ENCODE data around the gene WDR6. TPM values are rescaled to one million over a fixed set of nuclear protein-coding genes. Genes with fewer than 3 reads are reported as not detected.

Gene WDR6
- total RNA-seq, 1 experiment from 2014 or later = 174 TPM

GRCh38 chr3:49021813-49022687 lies 14.9 kb downstream of the WDR6 start, which contains the start of gene NDUFAF3 (continued):
- TF ChIP-seq CTCF (IDR thresholded peaks at IDR 0.05 in 2 of 3, conservative IDR thresholded peaks at IDR 0.05 in 1 of 3; ENCODE audit: borderline replicate concordance in 1 of 3, insufficient read depth in 1 of 3, low read depth in 2 of 3, low read length in 2 of 3) (peak in 2 of 3 experiments; percentile 82 to 92; a peak in 4 of 6 replicates), ATF3 (IDR thresholded peaks at IDR 0.05) (no peak)

- no TSS peak for BruUV-seq (replicated peaks)
- Histone ChIP-seq H2AFZ (ENCODE audit: low read depth, low read length, poor library complexity, severe bottlenecking) (no peak overlapping the region), H3K4me2 (ENCODE audit: low read length) (peak overlapping the region; percentile 90), H3K79me2 (ENCODE audit: insufficient read depth, low read length) (peaks cover 81% of the 10 kb centered on the region), H3K9me2 (ENCODE audit: insufficient read depth) (no peaks in the 10 kb centered on the region), H3K9ac (ENCODE audit: low read length) (peak overlapping the region; percentile 99), H4K20me1 (ENCODE audit: insufficient read depth) (no peaks in the 10 kb centered on the region; the same call in 1 of the 2 replicates), H3K4me1 (ENCODE audit: control insufficient read depth in 1 of 2, insufficient read depth in 2 of 2, low read length in 2 of 2) (peaks cover 14 to 57% of the 10 kb centered on the region in 2 experiments), H3K36me3 (ENCODE audit: control insufficient read depth in 1 of 2, insufficient read depth in 2 of 2, low read length in 2 of 2) (peaks cover 18 to 46% of the 10 kb centered on the region in 2 experiments; a peak in 3 of 4 replicates), H3K27me3 (ENCODE audit: insufficient read depth, low read length) (no peaks in the 10 kb centered on the region), H3K27ac (ENCODE audit: low read depth, low read length) (peak overlapping the region; percentile 99), H3K9me3 (ENCODE audit: control insufficient read depth in 1 of 2, insufficient read depth in 1 of 2, low read depth in 1 of 2, low read length in 2 of 2) (no peaks in the 10 kb centered on the region), H3K4me3 (replicated peaks in 1 of 2; ENCODE audit: low read depth in 1 of 2, low read length in 2 of 2) (peak overlapping the region; percentile 80 to 98)
- no peak for ATAC-seq
- intact Hi-C loops (cut with micrococcal nuclease) = no loop called here
- DNase-seq (ENCODE audit: low read depth, low spot score) = no peak
- ChIA-PET CTCF (interaction anchor here (1.0 to 3.5 kb wide), 5 partner anchors 15 to 426 kb away, joined by 4 to 29 read pairs (median 27); partner anchors contain the start of genes P4HTM, QRICH1 and WDR6), POLR2A (interaction anchor here (0.9 to 3.6 kb wide), 7 partner anchors 9 to 111 kb away, joined by 4 to 52 read pairs (median 7); partner anchors contain the start of genes P4HTM, QRICH1 and WDR6), RAD21 (ENCODE audit: low non-redundant PET in 1 of 2, low total read pairs in 2 of 2, uncharacterized antibody in 2 of 2, unreplicated experiment in 2 of 2) (no interaction called here)
- TF ChIP-seq ZNF274 (IDR thresholded peaks at IDR 0.05; ENCODE audit: low read depth, low read length) = no peak
- peak; percentile 44 for TF ChIP-seq POLR2AphosphoS5 (IDR thresholded peaks at IDR 0.05; ENCODE audit: low read depth, low read length)
These were observed 15.5 kb downstream of the WDR6 start for GRCh38 chr3:49022688-49023171.
